Heart left ventricle (tissue), 13 donors: ENCODE results near the gene TRUB1.
"Not testable (repeated sequence)": the region's sequence is repeated elsewhere in the genome, so short reads cannot be mapped to it uniquely, and the experiment has no call there.

Experiments used
- POLR2A ChIP-seq, 2 donors: fragments of 450-650 bp; IDR thresholded peaks; one replicate each; pipeline ENCODE4 v1.6.1; 2017; ENCODE audit warnings: antibody characterized with exemption in 2 of 2, mild to moderate bottlenecking in 2 of 2, moderate library complexity in 2 of 2
- TF ChIP-seq, protein P1 (sequence below), 12 donors: fragments of 200-600 bp; sonication (generic) in 4 of 12; IDR thresholded peaks; one replicate each; pipeline versions ENCODE4 v1.5.0 to v1.8.0; 2018 to 2022; ENCODE audit warnings: antibody characterized with exemption in 12 of 12, mild to moderate bottlenecking in 5 of 12
- donor health status: ischemic (EF 13 %, LVEDD 7.1; RV severe dilation, severe dysfunction).
- donor health status: DM: no; HTN: yes; CAD: no.
- donor health status: DM: no; HTN: no; CAD: no.
- donor health status: ischemic (EF 25% LVEDD 6.9; RV normal size, moderate dysfunction).
- donor health status: ischemic (EF 25% LVEDD 5.7; RV mildly dilated, moderate dysfunction).
- donor health status: ischemic (EF 35%, LVEDD 5.7; RV mildly dilated, moderate dysfunction).
- donor health status: nonischemic (EF 11% LVEDD 7.7; RV severe dilation, severe dysfunction).
- donor health status: DM: yes; HTN: yes; CAD: no.
- donor health status: PGD.
- donor health status: ischemic (EF 29% LVEDD 5.4; RV normal size, mild dysfunction).
- donor health status: nonischemic (EF 23%, LVEDD 6.1; RV moderate dilation, normal function).

DNA sequence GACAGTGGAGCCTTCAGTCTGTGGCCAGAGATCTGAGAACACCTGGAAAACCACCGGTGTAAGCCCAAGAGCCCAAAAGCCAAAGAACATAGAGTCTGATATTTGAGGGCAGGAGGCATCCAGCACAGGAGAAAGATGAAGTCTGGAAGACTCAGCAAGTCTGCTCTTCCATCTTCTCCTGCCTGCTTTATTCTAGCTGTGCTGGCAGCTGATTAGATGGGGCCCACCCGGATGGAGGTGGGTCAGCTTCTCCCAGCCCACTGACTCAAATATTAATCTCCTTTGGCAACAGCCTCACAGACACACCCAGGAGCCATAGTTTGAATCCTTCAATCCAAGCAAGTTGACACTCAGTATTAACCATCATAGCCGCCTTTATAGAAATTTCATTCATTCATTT, 4.0 kb upstream of the TRUB1 start:
- TF ChIP-seq, protein P1, sequence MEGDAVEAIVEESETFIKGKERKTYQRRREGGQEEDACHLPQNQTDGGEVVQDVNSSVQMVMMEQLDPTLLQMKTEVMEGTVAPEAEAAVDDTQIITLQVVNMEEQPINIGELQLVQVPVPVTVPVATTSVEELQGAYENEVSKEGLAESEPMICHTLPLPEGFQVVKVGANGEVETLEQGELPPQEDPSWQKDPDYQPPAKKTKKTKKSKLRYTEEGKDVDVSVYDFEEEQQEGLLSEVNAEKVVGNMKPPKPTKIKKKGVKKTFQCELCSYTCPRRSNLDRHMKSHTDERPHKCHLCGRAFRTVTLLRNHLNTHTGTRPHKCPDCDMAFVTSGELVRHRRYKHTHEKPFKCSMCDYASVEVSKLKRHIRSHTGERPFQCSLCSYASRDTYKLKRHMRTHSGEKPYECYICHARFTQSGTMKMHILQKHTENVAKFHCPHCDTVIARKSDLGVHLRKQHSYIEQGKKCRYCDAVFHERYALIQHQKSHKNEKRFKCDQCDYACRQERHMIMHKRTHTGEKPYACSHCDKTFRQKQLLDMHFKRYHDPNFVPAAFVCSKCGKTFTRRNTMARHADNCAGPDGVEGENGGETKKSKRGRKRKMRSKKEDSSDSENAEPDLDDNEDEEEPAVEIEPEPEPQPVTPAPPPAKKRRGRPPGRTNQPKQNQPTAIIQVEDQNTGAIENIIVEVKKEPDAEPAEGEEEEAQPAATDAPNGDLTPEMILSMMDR (IDR thresholded peaks at IDR 0.05), result not testable (repeated sequence)
- TF ChIP-seq POLR2A (IDR thresholded peaks at IDR 0.05), result not testable (repeated sequence)
